ENCODE measurements around the gene SLC41A3. TPM values are rescaled to one million over a fixed set of nuclear protein-coding genes. Genes with fewer than 3 reads are reported as not detected.

SLC41A3 gene
- total RNA-seq, 2 donors from 2014 or later: 31.1 to 34.0 TPM

DNA sequence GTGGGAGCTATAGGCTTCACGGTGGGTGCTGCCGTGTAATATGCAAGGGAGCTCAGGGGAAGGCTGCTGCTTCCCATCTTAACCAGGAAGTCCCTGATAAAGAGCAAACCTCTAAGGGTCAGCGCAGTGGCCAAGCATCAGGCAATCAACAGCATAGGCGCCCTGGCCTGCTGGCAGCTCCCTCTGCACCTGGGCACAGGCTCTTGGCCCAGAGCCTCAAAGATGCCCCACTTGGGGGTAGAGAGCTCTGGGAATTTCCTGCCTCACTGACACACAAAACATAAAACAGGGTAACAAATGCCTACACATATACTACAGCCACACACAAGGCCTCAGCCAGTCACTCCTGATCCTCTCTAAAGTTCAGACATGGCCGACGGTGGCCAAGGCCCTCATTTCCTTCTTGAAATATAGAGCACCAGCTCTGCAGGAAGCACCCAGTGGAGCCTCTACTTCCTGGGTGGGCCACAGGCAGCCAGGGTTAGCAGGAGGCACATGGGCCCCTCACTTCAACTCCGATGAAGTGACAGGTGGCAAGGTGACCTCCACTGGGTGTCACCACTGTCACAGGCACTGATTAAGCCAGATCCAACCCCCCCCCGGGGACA lies 20.5 kb downstream of the SLC41A3 start:
- DNase-seq: no peak
- intact Hi-C loops (cut with DNase I): no loop called here
- ATAC-seq: no peak

GRCh38 chr3:126061301-126062032 lies 22.5 kb downstream of the SLC41A3 start:
- ATAC-seq (no peak), DNase-seq (no peak)
- intact Hi-C loops (cut with DNase I): no loop called here

DNA sequence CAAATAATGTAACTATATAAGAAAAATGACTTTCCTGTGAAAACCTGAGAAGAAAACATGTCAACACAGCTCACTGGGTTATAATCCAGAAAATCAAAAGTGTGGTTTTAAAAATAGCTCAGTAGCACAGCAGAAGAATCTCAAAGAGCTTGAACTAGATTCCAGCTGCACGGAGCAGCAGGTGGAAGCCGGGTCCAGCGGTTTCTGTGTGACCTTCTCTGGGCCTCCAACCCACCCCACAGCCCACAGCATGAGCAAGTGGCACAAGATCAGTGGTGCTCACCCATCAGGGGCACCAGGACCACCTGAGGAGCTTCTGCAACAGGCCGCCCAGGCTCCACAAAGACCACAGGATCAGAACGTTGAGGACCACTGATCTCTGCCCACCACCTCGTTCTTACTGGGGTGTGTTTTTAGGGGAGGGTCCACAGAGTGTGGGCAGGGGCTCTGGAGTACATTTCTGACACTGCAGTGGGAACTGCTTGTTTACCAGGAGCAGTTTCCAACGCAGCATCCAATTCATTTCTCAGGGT lies 23.2 kb downstream of the SLC41A3 start:
- intact Hi-C loops (cut with DNase I): no loop called here
- ATAC-seq (no peak), DNase-seq (no peak)

DNA sequence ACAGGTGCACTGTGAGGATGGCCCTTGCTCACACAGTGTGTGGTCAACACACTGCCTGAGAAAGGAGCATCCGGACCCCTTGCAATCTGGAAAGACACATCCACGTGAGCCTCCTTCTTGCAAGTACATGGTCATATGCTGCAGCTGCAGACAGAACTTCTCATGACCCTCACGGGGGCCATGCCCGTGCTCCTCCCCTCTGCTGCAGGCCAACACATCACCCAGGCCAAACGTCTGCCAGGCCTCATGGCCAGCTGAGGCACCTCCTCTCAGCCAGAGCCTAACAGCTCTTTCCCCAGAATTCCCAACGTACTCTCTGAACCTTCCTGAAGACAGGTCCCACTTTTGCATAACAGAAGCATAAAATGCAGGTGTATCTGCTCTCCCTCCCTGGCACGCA lies 25.3 kb downstream of the SLC41A3 start:
- intact Hi-C loops (cut with DNase I): no loop called here
- no peak for DNase-seq
- ATAC-seq: no peak

GRCh38 chr3:126057936-126058335 lies 26.0 kb downstream of the SLC41A3 start:
- ATAC-seq: peak in 1 of 2 donors; percentile 25
- no peak for DNase-seq
- intact Hi-C loops (cut with DNase I): no loop called here

DNA sequence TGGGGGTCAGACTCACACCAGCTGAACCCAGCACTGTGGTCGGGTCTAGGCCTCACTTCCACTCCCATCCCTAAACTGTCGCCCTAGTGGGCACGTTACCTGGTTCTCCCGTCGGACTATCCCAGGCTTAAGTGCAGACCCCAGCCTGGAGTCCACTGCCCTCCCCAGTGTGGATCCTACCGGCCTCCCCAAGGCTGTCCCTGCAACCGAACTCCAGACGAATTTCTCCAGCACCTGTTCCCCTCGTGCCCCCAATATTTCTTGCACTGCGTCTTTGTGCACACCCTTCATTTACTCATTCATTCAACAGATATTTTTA lies 26.5 kb downstream of the SLC41A3 start:
- ATAC-seq (no peak), DNase-seq (no peak)
- intact Hi-C loops (cut with DNase I): no loop called here

- peak; percentile 52 for DNase-seq
- intact Hi-C loops (cut with DNase I): no loop called here
- ATAC-seq: peak; percentile 79 to 88
Measured at GRCh38 chr3:126056681-126057500, 27.0 kb downstream of the SLC41A3 start.

DNA sequence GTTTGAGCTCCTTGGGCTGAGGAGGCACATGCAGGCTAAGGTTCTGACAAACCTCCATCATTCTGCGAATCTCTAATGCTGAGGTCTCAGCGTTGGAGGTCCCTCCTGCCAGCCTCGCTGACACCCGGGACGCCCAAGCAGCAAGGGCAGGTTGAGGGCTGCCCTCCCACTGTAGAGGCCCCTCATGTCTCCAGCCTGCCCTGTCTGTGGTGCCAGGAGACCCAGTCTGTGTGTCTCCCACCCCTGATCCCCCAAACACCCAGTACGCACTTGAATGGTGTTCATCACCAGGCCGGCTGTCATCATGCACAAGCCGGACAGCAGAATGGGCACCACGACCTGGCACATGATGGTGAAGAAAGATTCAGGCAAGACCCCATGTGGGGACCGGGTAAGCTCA lies 27.8 kb downstream of the SLC41A3 start:
- intact Hi-C loops (cut with DNase I): no loop called here
- DNase-seq: no peak
- no peak for ATAC-seq

GRCh38 chr3:126054870-126055269 lies 29.1 kb downstream of the SLC41A3 start:
- intact Hi-C loops (cut with DNase I): no loop called here
- DNase-seq (no peak), ATAC-seq (no peak)

GRCh38 chr3:126053949-126054569 lies 29.9 kb downstream of the SLC41A3 start:
- intact Hi-C loops (cut with DNase I): no loop called here
- ATAC-seq: no peak
- DNase-seq: no peak

DNA sequence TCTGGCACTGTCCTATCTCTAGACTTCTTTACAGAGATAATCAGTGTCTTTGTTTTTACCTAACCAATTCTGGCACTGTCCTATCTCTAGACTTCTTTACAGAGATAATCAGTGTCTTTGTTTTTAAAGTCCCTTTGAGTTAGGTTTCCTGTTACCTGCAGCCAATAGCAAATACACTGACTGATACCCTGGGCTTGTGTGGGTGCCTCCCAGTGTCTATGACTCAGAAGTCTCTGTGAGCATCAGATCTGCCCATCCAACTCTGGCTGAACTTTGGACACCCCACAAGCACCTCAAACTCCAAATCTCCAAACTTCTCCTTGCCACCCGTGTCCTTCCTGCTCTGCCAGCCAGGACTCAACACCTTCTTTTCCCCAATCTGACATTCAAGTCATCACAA lies 30.4 kb downstream of the SLC41A3 start:
- intact Hi-C loops (cut with DNase I): no loop called here
- no peak for DNase-seq
- no peak for ATAC-seq

- intact Hi-C loops (cut with DNase I): no loop called here
- no peak for DNase-seq
- no peak for ATAC-seq
Measured at GRCh38 chr3:126052196-126053058, 31.5 kb downstream of the SLC41A3 start.

GRCh38 chr3:126051741-126052140 lies 32.2 kb downstream of the SLC41A3 start:
- no peak for DNase-seq
- intact Hi-C loops (cut with DNase I): no loop called here
- ATAC-seq: no peak

GRCh38 chr3:126051234-126051633 lies 32.7 kb downstream of the SLC41A3 start:
- ATAC-seq (no peak), DNase-seq (no peak)
- intact Hi-C loops (cut with DNase I): no loop called here

- DNase-seq (no peak), ATAC-seq (no peak)
- intact Hi-C loops (cut with DNase I): no loop called here
Measured at GRCh38 chr3:126050626-126051025, 33.3 kb downstream of the SLC41A3 start.

DNA sequence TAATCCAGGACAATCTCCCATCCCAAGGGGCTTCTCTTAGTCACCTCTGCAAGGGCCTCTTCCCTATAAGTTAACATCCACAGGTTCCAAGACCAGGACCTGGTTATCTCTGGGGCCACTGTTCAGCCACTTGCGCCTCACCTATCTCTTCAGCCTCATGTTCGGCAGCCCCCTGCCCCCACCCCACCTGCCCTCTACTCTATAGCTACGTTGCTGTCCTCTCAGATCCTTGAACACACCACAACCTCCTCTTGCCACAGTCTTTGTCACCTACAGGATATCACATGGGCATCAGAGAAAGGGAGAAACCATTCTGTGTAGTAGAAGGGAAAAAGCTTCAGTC lies 33.9 kb downstream of the SLC41A3 start:
- DNase-seq (no peak), ATAC-seq (no peak)
- intact Hi-C loops (cut with DNase I): no loop called here

- ATAC-seq (no peak), DNase-seq (no peak)
- intact Hi-C loops (cut with DNase I): no loop called here
Measured at GRCh38 chr3:126049289-126050049, 34.5 kb downstream of the SLC41A3 start.

DNA sequence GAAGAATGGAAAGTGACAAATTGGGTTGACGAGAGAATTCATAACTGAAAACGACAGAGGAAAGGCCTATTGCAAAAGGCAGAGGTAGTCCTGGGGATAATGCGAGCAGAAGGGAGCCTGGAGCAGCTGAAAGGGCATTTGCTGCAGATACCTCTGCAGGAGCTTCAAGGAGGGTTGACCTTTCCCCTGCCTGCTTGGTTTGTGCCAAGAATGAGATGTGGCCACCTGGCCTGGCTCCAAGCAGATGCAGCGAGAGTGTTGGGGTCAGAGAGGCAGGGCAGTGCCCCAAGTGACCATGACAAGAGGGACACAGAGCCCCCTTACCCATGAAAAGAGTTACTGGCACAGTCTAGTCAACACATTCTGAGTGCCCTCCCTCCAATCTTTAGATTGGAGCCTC lies 43.5 kb downstream of the SLC41A3 start:
- DNase-seq (no peak), ATAC-seq (no peak)
- intact Hi-C loops (cut with DNase I): no loop called here

Measured in left cardiac atrium (tissue), 4 donors.